Fibroblast of mammary gland (primary cell): ENCODE measurements around the gene CFC1.
"Not testable (repeated sequence)": the region's sequence is repeated elsewhere in the genome, so short reads cannot be mapped to it uniquely, and the experiment has no call there.

Experiments used
- DNase-seq: peaks from one replicate; pipeline ENCODE4 v3.0.0-alpha.2; 2010; ENCODE audit warnings: low read depth
- H3K4me3 ChIP-seq: 2 replicates; pipeline ENCODE4 v1.5.1; 2011; ENCODE audit warnings: low read depth, mild to moderate bottlenecking, low read length, moderate library complexity; ENCODE audit not compliant: control insufficient read depth

CFC1 gene

DNA sequence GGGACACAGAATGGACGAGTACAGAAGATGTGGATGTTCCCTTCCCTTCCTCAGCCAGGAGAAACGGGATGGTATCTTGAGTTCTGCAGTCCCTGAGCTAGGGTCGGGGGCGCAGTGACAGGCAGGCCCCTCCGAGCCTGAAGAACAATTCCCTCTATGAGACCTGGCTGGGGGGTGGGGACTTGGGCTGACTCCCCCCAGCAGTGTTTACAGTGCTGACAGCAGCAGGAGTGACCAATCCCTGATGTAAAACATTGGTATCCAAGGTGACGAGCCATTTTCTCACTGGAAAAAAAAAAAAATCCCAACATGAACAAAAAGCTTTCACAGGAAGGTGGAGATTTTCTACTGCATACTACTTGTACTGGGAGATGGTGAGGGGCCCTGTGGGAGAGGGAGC lies at the start of gene CFC1:
Gene CFC1, minus strand, starts transcription at position 183 of the 400 bp plus-strand sequence. CDS start 288 bp downstream, outside the sequence.
- not testable (repeated sequence) for DNase-seq, H3K4me3 ChIP-seq

DNA sequence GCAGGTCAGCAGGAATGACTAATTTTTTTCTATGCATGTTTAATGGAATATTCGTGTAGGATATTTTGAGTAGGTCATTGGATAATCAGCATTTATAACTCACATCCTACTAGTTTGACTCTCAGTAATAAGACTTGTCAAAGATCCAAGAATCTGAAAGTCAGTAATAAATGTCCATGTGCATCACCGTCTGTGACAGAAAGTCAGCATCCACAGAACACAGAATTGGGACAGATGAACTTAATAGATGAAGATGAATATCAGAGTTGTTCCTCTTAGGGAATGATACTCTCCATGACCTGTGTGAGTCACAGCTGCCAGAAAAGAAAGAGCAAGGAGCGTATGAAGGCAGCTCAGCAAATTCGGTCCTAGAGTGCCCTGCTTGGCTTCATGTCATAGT lies 42.3 kb upstream of the CFC1 start:
- not testable (repeated sequence) for H3K4me3 ChIP-seq, DNase-seq

DNA sequence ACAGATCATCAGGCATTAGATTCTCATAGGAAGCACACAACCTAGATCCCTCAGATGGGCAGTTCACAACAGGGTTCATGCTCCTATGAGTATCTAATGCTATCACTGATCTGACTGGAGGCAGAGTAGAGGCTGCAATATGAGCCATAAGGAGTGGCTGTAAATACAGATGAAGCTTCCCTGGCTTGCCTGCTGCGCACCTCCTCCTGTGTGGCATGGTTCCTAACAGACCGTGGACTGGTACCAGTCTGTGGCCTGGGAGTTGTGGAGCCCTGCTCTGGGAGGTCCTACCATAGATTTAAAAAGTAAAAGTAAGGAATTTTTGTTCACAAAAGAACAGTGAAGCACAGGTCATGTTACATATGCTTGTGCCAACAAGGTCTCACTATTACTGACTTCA lies 39.6 kb upstream of the CFC1 start:
- not testable (repeated sequence) for H3K4me3 ChIP-seq, DNase-seq

DNA sequence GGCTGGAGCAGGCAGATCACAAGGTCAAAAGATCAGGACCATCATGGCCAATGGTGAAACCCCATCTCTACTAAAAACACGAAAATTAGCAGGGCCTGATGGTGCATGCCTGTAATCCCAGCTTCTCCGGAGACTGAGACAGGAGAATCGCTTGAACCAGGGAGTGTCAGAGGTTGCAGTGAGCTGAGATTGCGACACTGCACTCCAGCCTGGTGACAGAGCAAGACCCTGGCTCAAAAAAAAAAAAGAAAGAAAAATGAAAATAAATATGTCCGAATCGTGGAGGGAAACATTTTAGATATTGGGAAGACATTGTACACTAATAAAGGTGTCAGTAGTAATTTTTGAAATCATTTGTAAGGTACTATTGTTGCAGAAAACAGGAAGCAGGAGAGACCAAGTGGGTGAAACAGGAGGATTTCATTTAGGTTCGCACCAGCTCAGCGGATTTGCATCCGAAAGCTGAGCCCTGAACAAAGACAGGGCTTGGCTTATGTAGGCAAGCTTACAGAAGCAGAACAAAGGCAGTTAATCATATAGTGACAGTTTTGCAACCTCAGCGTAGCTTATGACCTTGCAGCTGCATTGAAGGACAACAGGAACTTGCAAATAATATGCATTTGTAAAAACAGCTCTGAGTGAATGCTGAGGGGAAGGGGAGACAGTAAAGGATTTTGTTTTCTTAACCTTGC lies 29.6 kb upstream of the CFC1 start:
- not testable (repeated sequence) for H3K4me3 ChIP-seq, DNase-seq

DNA sequence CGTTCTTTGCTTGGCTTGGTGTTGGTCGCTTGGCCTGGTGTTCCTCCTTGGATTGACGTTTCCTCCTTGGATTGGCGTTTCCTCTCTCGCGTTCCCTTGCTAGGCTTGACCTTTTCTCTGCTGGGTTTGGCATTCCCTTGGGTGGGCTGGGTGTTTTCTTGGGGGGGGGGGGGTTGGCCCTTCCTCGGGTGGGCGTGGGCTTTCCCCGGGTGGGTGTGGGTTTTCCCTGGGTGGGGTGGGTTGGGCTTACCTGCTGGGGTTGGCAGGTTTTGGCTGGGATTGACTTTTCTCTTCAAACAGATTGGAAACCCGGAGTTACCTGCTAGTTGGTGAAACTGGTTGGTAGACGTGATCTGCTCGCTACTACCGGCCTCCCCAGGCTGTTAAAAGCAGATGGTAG lies 11.8 kb upstream of the CFC1 start, which contains the start of gene POTEJ:
Gene POTEJ, plus strand, starts transcription at position 301 of the 400 bp plus-strand sequence. Its CDS starts 93 bp downstream, at position 394.
- DNase-seq, H3K4me3 ChIP-seq: not testable (repeated sequence)

DNA sequence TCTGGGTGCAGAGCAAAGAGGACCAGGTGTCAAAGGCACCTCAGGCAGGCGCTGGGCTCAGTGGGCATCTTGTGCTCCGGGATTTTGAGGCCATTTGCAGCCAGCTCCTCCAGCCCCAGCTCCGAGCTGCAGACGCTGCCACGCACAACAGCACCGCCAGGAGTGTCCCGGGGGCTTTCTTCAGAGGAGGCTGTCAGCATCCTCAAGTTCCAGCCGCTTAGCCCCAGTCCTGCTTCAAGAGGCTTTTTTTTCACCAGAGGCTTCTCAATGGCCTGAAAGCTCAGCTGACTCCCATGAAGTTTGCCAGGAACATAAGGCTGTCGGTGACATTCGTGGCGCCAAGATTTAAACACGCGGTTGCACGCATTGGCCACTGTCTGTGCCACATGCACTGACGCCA lies 11.1 kb upstream of the CFC1 start:
- not testable (repeated sequence) for H3K4me3 ChIP-seq, DNase-seq

DNA sequence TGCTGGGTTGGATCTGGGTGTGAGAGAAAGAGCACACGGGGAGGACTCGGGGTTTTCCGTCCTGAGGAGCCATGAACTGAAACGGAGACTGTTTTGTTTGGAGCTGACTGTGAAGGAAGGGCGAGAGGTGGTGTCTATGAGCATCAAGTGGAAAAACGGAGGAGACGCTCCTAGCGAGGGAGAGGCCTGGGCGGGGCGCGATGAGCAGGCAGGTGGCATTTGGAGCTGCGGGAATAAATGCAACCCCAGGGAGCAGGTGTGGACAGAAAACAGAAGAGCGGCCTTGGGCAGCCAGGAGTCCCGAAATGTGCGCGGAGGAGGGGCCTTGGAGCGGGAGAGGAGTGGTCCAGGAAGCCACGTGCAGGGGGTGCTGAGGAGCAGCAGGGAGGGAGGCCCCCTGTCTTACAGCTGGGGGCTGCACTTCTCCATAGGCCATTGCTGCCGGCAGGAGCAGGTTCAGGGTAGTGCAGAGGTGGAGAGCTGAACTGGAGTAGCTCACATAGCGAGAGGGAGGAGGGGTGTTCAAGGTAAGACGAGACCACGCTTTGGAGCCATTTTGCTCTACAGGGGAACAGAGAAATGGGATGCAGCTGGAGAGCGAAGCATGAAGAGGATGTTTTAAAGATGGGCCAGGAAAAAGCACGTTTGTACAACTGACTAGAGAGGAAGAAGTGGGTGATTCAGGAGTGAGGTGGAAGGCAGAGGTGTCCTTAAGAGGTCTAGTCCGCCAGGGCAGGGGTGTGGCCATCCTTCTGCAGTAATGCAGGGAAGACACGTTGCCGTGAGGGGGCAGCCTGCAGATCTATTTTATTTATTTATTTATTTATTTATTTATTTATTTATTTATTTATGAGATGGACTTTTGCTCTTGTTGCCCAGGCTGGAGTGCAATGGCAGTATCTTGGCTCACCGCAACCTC lies 9.9 kb upstream of the CFC1 start:
- H3K4me3 ChIP-seq, DNase-seq: not testable (repeated sequence)

DNA sequence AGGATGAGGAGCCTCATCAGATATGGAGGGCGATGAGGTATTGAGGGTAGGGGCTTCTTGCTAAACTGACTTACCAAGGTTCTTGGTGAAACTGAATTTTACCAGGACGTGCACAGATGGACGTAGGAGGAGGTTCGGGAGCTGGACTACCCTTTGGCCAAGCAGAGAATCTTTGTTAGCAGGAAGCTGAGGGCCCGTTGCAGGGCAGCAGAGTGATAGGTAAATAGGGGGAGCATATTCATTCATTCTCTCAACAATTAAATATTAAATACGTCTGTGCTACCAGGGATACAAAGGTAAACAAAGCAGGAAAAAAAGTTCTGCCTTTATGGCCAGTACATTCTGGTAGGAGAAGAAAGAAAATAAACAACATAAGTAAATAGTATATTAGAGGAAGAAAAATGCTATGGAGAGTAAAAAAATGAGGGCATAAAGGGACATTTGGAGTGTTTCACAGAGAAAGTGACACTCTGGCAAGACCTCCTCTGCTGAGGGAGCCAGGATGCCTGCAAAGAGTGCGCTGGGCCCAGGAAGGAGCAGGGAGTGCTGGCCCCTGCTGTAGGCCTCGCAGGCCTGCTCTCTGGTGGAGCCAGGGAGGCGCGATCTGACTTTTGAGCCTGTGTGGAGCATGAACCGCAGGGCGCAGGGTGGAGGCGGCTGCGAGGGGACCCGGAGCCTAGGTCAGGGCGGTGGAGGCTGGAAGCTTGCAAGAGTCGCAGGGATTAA lies 9.1 kb upstream of the CFC1 start:
- not testable (repeated sequence) for H3K4me3 ChIP-seq, DNase-seq

DNA sequence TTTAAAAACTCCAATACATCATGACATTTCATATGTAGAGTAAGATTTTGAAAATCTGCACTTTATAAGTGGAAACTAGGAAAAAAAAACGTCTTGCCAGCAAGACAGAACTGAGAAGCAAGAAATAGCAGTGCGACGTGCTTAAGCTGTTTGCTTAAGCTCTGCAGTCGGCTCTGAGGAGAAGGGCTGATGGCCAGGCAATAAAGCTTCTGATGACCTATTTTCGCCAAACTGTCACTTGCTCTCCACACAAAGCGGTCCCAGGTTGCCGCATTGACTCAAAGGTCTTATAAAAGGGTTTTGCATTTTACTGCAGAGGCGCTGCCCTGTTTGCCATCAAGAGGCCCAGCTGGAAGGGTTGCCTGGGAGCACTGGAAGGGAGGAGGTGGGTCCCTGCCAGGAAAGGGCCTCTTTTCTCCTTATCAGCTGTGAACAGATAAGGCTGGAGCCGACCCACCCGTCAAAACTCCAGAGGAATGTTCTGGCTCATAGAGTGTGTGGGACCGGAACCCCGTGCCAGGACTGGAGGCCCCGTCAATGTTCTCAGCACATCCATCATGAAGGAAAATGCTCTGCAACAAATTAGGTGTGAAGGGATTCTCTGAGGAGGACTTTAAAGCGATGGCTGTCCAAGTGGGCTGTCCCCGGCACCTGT lies 2.4 kb upstream of the CFC1 start:
- H3K4me3 ChIP-seq, DNase-seq: not testable (repeated sequence)

DNA sequence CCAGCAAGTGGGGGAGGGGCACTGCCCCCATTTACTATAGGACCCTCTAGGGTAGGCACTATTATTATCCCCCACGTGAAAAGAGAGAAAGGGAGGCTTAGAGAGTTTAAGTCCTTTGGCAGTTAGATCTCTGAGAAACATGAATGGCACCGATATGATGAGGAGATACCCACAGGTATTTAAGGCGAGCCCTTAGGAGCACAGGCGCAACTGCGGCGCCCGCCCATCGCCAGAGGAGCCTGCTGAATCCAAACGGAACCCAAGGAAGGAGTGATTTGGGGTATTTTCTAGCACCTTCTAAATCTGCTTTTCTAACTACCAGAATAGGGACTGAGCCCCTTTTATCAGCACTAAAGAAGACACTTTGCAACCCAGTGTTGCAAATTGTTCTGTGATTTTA lies 551 bp upstream of the CFC1 start:
- not testable (repeated sequence) for DNase-seq

DNA sequence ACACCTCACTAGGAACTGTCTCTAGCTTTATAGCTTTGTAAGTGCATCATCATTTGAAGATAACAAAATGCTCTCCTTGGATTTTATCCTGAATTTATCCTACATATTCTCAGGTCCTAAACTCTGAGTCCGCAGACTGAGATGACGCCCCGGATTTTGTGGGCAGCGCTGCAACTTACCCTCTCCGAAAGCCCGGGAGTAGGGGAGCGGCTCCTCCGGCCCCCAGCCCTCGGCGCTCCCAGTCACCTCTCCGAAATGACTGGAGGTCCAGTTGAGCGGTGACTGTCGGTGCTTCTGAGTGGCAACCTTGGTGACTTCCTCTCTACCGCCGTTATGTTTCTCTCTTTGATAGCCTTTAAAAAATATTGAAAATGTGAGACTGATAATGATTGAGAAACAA lies 912 bp downstream of the CFC1 start:
- not testable (repeated sequence) for DNase-seq, H3K4me3 ChIP-seq

More for the DNA sequence above, 551 bp upstream of the CFC1 start:
- not testable (repeated sequence) for H3K4me3 ChIP-seq

DNA sequence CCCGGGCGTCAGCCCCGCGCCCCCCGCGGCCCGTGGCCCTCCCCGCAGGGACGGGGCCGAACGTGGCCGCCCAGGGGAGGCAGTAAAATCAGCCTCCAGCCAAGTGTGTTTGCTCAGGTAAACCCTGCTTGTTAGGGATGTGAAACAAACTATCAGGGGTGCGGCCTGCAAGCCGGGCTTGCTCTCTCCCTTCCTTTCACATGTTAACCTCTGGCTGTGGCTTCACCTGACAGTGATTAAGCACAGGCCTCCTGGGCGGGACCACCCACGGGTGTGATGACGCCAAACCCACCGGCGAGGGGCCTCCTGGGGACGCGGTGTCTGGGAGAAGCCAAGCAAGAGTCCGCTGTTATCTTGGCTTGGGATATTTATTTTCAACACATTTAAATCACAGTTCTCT lies 1.4 kb downstream of the CFC1 start:
- H3K4me3 ChIP-seq, DNase-seq: not testable (repeated sequence)

DNA sequence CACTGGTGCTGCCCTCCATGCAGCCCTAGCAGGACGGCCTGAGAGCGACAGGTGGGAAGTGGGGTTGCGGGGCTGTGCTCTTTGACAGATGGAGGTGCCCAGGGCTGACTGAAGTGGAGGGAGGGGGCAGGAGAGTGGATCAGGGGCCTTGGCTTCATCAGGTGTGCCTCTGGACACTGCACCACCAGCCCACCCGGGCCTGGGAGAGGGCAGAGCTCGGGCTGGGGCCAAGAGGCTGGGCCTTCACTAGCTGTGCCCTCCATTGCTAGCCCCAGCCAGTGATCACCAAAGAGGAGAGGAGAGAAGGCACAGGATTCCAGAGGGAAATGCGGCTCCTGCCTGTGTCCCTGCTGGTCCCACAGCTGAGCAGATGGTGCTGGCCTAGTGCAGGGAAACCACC lies 2.6 kb downstream of the CFC1 start:
- H3K4me3 ChIP-seq, DNase-seq: not testable (repeated sequence)

DNA sequence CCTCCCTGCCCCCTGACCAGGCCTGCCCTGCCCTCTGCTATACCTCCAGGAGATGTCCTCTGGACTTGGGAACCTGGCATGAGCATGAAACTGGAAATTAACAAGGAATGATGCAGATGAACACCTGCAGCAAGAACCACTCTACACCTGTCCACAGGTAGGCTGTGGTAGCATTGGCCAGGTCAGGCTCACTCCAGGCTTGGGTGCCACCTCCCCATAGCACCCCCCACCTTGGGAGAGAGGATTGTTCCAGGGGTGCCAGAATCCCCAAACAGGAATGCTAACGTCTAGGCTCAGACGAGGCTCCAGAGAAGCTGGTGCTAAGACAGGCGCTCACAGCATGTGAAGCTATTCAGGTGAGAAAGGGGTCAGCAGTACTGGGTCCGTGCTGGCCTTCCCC lies 5.4 kb downstream of the CFC1 start:
- DNase-seq, H3K4me3 ChIP-seq: not testable (repeated sequence)

DNA sequence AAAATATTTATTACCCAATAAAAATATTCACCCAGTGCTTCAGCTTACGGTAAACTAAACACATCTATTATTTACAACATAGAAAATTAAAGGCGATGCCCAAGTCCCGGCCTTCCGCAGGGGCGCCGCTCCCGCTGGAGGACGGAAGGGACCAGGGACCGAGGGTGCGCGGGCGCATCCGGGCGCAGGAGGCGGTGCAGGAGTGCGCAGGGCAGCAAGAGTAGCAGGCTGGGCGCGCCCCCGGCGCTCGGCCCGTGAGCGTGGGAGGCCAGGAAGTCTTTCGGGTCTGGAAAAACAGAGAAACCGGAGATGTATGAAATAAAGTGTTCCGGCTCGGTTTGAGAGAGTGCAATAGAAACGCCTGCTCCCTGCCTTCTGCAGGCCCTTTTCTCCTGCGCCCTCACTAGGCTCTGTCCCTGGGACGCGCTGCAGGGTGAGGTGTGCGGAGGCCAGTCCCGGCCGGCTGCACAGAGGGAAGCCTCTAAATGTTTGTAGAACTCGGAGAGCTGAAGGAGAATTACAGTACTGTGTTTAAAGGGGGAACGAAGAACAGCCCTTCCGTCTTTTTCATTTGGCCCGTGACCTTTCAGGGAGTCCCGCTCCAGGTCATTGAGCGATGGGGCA lies 6.5 kb downstream of the CFC1 start:
- not testable (repeated sequence) for H3K4me3 ChIP-seq, DNase-seq

DNA sequence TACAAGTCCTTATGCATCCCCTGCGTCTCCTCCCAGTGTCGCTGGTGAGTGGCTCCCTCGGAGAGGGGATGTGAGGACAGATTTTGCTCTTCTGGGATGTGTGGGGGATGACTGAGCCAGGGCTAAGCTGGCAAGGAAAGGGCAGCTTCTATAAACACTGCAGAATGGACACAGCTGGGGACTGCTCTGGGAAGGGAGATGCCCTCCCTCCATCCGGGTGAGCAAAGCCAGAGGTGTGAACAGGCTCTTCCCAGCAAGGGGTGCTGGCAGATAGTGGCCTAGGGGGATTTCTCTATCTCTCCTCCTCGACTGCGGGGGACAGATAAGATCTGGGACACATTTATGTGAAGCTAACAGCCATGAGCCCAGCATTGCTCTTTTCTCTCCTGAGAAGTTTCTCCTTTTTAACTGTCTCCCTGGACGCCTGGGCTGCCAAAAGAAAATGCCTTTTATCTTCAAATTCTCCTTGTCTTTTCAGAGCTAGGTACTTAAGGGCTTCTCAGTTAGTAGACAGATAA lies 8.5 kb downstream of the CFC1 start:
- not testable (repeated sequence) for DNase-seq, H3K4me3 ChIP-seq

DNA sequence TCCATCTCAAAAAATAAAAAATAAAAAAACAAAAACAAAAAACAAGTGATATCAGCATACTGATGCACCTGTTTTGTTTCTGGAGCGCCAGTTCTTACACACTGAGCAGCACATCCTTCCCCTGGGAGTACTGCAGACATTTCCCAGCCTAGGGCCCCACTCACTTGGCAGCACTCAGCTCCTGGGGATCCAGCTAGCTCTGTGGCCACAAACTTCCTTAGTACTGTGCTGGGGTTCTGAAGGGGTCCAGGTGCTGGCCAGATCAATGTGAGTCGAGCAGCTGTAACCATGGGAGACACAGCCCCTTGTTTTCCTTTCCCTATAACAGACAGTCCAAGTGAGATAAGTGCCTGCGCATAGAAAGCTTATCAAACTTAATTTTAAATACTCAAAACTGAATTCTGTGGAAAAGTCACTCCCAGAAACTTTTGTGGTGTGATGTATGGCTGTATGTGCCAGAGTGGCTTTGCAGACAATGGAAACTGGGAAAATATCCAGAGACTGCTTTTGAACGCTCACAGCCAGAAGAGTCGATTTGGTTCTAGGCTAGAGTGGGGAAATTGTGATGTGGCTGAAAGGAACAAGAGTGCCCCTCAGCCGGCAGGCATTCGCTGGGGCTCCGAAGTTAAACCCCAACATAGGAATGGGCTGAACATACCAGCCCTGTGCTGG lies 9.1 kb downstream of the CFC1 start:
- not testable (repeated sequence) for H3K4me3 ChIP-seq, DNase-seq
